Caco-2 (cell line): Measurements from ENCODE around the gene DAB2IP. TPM values are rescaled to one million over a fixed set of nuclear protein-coding genes. Genes with fewer than 3 reads are reported as not detected.
"Not testable (repeated sequence)": the region's sequence is repeated elsewhere in the genome, so short reads cannot be mapped to it uniquely, and the experiment has no call there.

Source experiments
- BruUV-seq: library from RNA; stranded (reverse); fragments of 400-500 nt; replicated peaks from 2 replicates; lab custom pipeline; 2021; lab: Mats Ljungman, UMichigan
- CTCF ChIA-PET: fragments of 300-600 bp; sonication (Branson Sonifier 250); formaldehyde crosslinking; loops from one replicate; lab custom pipeline; 2022; ENCODE audit warnings: antibody characterized with exemption; lab: Charles Lee
- POLR2A ChIA-PET: fragments of 300-600 bp; sonication (Branson Sonifier 250); formaldehyde crosslinking; loops from one replicate; lab custom pipeline; 2022; ENCODE audit warnings: antibody characterized with exemption; lab: Charles Lee
- DNase-seq, 2 experiments: peaks; one replicate each; pipeline versions ENCODE4 v3.0.0 to v3.0.0-alpha.2; 2020 to 2022
- H3K27me3 ChIP-seq: replicated peaks from 2 replicates; pipeline ENCODE4 v1.6.0; 2011; ENCODE audit warnings: low read length; ENCODE audit not compliant: control insufficient read depth, insufficient read depth
- H3K36me3 ChIP-seq: 2 replicates; pipeline ENCODE4 v1.5.1; 2011; ENCODE audit warnings: low read length; ENCODE audit not compliant: control insufficient read depth, insufficient read depth
- H3K4me1 ChIP-seq: fragments of 250-450 bp; sonication (Bioruptor Pico); 2 replicates; pipeline ENCODE4 v1.5.1; 2020; ENCODE audit warnings: mild to moderate bottlenecking
- H3K4me3 ChIP-seq: 2 replicates; pipeline ENCODE4 v1.5.1; 2011; ENCODE audit warnings: low read depth, mild to moderate bottlenecking, control low read depth, low read length
- H3K9me3 ChIP-seq: fragments of 250-450 bp; sonication (Bioruptor Pico); 2 replicates; pipeline ENCODE4 v1.5.1; 2020; ENCODE audit warnings: mild to moderate bottlenecking, moderate library complexity
- H3K27ac Mint-ChIP-seq: one replicate; pipeline ENCODE4 v1.8.0; 2022; ENCODE audit warnings: mixed read lengths; ENCODE audit not compliant: unreplicated experiment
- H3K27me3 Mint-ChIP-seq: one replicate; pipeline ENCODE4 v1.8.0; 2022; ENCODE audit warnings: mixed read lengths; ENCODE audit not compliant: insufficient read depth, unreplicated experiment
- H3K36me3 Mint-ChIP-seq: one replicate; pipeline ENCODE4 v1.8.0; 2022; ENCODE audit warnings: mild to moderate bottlenecking, mixed read lengths; ENCODE audit not compliant: insufficient read depth, unreplicated experiment
- H3K4me1 Mint-ChIP-seq: one replicate; pipeline ENCODE4 v1.8.0; 2022; ENCODE audit warnings: low read depth, mixed read lengths; ENCODE audit not compliant: unreplicated experiment
- H3K4me3 Mint-ChIP-seq: one replicate; pipeline ENCODE4 v1.8.0; 2022; ENCODE audit warnings: mild to moderate bottlenecking, moderate library complexity, mixed read lengths; ENCODE audit not compliant: unreplicated experiment
- H3K9me3 Mint-ChIP-seq: one replicate; pipeline ENCODE4 v1.8.0; 2022; ENCODE audit warnings: mixed read lengths; ENCODE audit not compliant: unreplicated experiment
- CTCF ChIP-seq, 2 experiments: fragments of 200-600 bp in 1 of 2; IDR thresholded peaks; 1 replicate in 1 of 2; 2 replicates in 1 of 2; pipeline versions ENCODE4 v1.5.1 to v1.8.0; 2011 to 2022; ENCODE audit warnings: antibody characterized with exemption in 1 of 2, control low read depth in 1 of 2, inconsistent platforms in 1 of 2, low read depth in 1 of 2, low read length in 1 of 2, mild to moderate bottlenecking in 1 of 2, moderate library complexity in 1 of 2; ENCODE audit not compliant: insufficient read depth in 1 of 2, severe bottlenecking in 1 of 2, unreplicated experiment in 1 of 2
- intact Hi-C: fragments of 100-400 bp; cut with micrococcal nuclease; formaldehyde crosslinking; loops from one replicate; pipeline ENCODE4 v1.10.0; 2022; ENCODE audit not compliant: unreplicated experiment
- total RNA-seq: library from RNA; stranded (reverse); gene quantifications from 2 replicates; pipeline ENCODE4 v1.2.3, GENCODE V29; 2022

The DAB2IP gene
- total RNA-seq, 1 experiment from 2014 or later, result 26.0 TPM

DNA sequence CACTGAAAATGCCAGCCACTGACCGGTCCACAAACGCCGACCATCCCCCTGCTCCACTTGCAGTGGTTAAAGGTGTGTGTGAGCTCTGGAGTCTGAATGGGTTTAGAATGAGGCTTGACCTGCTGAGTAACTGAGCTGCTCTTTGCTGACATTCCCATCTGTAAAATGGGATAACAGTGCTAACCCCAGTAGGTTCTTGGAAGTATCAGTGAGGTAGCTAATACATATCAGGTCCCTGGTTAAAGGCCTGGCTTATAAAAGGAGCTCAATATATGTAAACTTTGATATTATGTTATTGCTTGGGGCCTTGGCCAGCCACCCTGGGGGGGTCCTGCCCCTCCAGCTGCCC lies 31.1 kb upstream of the DAB2IP start:
- no peaks in the 10 kb centered on the region for H3K9me3 Mint-ChIP-seq
- CTCF ChIA-PET, result interaction anchor here (0.9 to 1.2 kb wide), 4 partner anchors 8 to 76 kb away, joined by 3 to 8 read pairs (median 4); no protein-coding TSS in a partner anchor

DNA sequence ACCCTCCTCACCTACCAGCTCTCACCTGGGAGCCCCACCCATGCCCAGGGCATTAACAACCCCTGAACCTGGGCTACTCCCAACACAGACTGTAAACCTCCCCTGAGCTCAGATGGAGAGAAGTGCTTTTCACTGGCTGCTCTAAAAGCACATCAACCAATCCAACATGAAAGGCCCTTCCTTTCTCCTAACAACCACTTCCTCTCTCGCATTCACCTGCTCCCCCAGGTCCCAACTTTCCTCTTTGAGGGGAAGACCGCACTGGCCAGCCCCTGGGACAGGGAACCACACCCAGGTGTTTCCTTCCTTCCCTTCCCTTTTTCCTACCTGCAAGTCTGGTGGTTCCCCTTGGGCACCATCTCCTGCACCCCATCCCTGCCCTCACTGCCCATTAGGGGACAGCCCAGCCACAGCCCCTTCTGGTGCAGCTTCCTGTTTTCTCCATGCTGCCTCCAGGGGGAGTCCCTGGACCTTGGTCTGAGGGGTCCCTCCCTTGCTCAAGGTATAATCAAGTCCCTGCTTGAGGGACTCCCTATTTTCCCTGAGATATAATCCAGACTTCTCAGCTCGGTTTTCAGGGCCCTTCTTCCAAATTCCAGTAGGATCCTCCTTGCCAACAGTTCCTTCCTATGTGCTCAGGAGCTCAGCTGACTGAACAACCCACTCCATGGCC lies 30.5 kb upstream of the DAB2IP start:
- Mint-ChIP-seq H3K27ac (no peak overlapping the region), H3K27me3 (no peaks in the 10 kb centered on the region), H3K4me1 (peaks cover 10% of the 10 kb centered on the region), H3K9me3 (no peaks in the 10 kb centered on the region), H3K36me3 (no peaks in the 10 kb centered on the region), H3K4me3 (no peak overlapping the region)
- BruUV-seq, result no TSS peak
- DNase-seq, result peak; percentile 61 to 62
- CTCF ChIA-PET, result interaction anchor here (0.6 to 1.2 kb wide), 7 partner anchors 9 to 77 kb away, joined by 3 to 8 read pairs (median 3); no protein-coding TSS in a partner anchor
- Histone ChIP-seq H3K4me1 (no peaks in the 10 kb centered on the region; the same call in 1 of the 2 replicates), H3K4me3 (no peak overlapping the region), H3K27me3 (no peaks in the 10 kb centered on the region), H3K9me3 (no peaks in the 10 kb centered on the region), H3K36me3 (no peaks in the 10 kb centered on the region)
- TF ChIP-seq CTCF (IDR thresholded peaks at IDR 0.05; ENCODE audit: insufficient read depth in 1 of 2, low read depth in 1 of 2, low read length in 1 of 2, severe bottlenecking in 1 of 2, unreplicated experiment in 1 of 2), result peak; percentile 32 to 60
- POLR2A ChIA-PET, result interaction anchor here (0.5 kb wide), 1 partner anchor 23 kb away, joined by 3 read pairs; no protein-coding TSS in a partner anchor
- intact Hi-C loops, result no loop called here

More for the DNA sequence above, 31.1 kb upstream of the DAB2IP start:
- intact Hi-C loops, result no loop called here
- Mint-ChIP-seq H3K36me3 (no peaks in the 10 kb centered on the region), H3K27me3 (no peaks in the 10 kb centered on the region), H3K4me3 (no peak overlapping the region), H3K4me1 (peaks cover 10% of the 10 kb centered on the region), H3K27ac (no peak overlapping the region)
- TF ChIP-seq CTCF (IDR thresholded peaks at IDR 0.05; ENCODE audit: insufficient read depth in 1 of 2, low read depth in 1 of 2, low read length in 1 of 2, severe bottlenecking in 1 of 2, unreplicated experiment in 1 of 2), result no peak
- Histone ChIP-seq H3K27me3 (no peaks in the 10 kb centered on the region), H3K4me3 (no peak overlapping the region), H3K4me1 (no peaks in the 10 kb centered on the region; the same call in 1 of the 2 replicates), H3K9me3 (no peaks in the 10 kb centered on the region), H3K36me3 (no peaks in the 10 kb centered on the region)
- DNase-seq, result no peak
- no TSS peak for BruUV-seq
- POLR2A ChIA-PET, result no interaction called here

- Mint-ChIP-seq H3K27me3 (no peaks in the 10 kb centered on the region), H3K36me3 (no peaks in the 10 kb centered on the region), H3K4me3 (no peak overlapping the region), H3K4me1 (peaks cover 10% of the 10 kb centered on the region), H3K9me3 (no peaks in the 10 kb centered on the region), H3K27ac (no peak overlapping the region)
- H3K36me3 ChIP-seq, result no peaks in the 10 kb centered on the region
- no peaks in the 10 kb centered on the region for H3K27me3 ChIP-seq
- no peaks in the 10 kb centered on the region for H3K9me3 ChIP-seq
- TF ChIP-seq CTCF (IDR thresholded peaks at IDR 0.05; ENCODE audit: insufficient read depth in 1 of 2, low read depth in 1 of 2, low read length in 1 of 2, severe bottlenecking in 1 of 2, unreplicated experiment in 1 of 2), result no peak
- no peaks in the 10 kb centered on the region; the same call in 1 of the 2 replicates for H3K4me1 ChIP-seq
- no TSS peak for BruUV-seq
- ChIA-PET CTCF (no interaction called here), POLR2A (no interaction called here)
- intact Hi-C loops, result no loop called here
- H3K4me3 ChIP-seq, result no peak overlapping the region
- no peak for DNase-seq
Measured at GRCh38 chr9:121622387-121623203, 28.8 kb upstream of the DAB2IP start.

GRCh38 chr9:121623430-121623829 lies 28.0 kb upstream of the DAB2IP start:
- H3K27me3 Mint-ChIP-seq, H3K9me3 Mint-ChIP-seq, DNase-seq, intact Hi-C loops, H3K4me3 ChIP-seq, H3K36me3 Mint-ChIP-seq, H3K27me3 ChIP-seq, H3K9me3 ChIP-seq, H3K27ac Mint-ChIP-seq, CTCF ChIA-PET, H3K36me3 ChIP-seq, H3K4me3 Mint-ChIP-seq, H3K4me1 ChIP-seq, BruUV-seq, POLR2A ChIA-PET: not testable (repeated sequence)
- H3K4me1 Mint-ChIP-seq, result peaks cover 10% of the 10 kb centered on the region
